K562 (cell line): Measurements from ENCODE around the gene BTD. TPM values are rescaled to one million over a fixed set of nuclear protein-coding genes. Genes with fewer than 3 reads are reported as not detected.

Source experiments
- ATAC-seq: fragments of 200-7000 bp; cut with Tn5 transposase; 3 replicates; pipeline ENCODE4 v1.9.1; 2020; ENCODE audit warnings: moderate library complexity
- BruUV-seq: library from RNA; stranded (reverse); fragments of 400-500 nt; replicated peaks from 2 replicates; lab custom pipeline; 2021; lab: Mats Ljungman, UMichigan
- CTCF ChIA-PET: fragments of 300-600 bp; formaldehyde crosslinking; extraction: SDS; loops from one replicate; lab custom pipeline; 2021; ENCODE audit warnings: low intra/inter-chr PET ratio; lab: Yijun Ruan, JAX
- POLR2A ChIA-PET: fragments of 300-600, 350-650 bp; sonication (Branson Sonifier 250); formaldehyde crosslinking; extraction: SDS; loops from one replicate; lab custom pipeline; 2021; ENCODE audit warnings: antibody characterized with exemption, inconsistent platforms; lab: Yijun Ruan, JAX
- DNase-seq, 4 experiments: peaks; one replicate each; pipeline versions ENCODE4 v3.0.0 to v3.0.0-alpha.2; 2011 to 2018; ENCODE audit warnings: low spot score in 3 of 4, mixed read lengths in 3 of 4; ENCODE audit errors: extremely low read depth in 1 of 4
- FAIRE-seq: peaks from 2 replicates; lab custom pipeline; 2011; peaks lifted over from hg19 to GRCh38; lab: Jason Lieb, UNC
- H2AFZ ChIP-seq: 2 replicates; pipeline ENCODE4 v1.6.0; 2011; ENCODE audit warnings: low read depth, low read length, control low read depth, inconsistent platforms
- H3K27ac ChIP-seq: fragments of 200-600 bp; 3 replicates; pipeline ENCODE4 v1.8.0; 2011; ENCODE audit warnings: low read depth, mild to moderate bottlenecking, control low read depth, inconsistent platforms, low read length, moderate library complexity, mixed read lengths; ENCODE audit errors: extremely low read depth
- H3K27me3 ChIP-seq, 2 experiments: fragments of 300-600 bp in 1 of 2; 2 replicates in 1 of 2; 3 replicates in 1 of 2; pipeline versions ENCODE4 v1.6.0 to v1.8.0; 2011; ENCODE audit warnings: inconsistent platforms in 2 of 2, low read length in 2 of 2, mild to moderate bottlenecking in 1 of 2, mixed read lengths in 1 of 2, moderate library complexity in 1 of 2; ENCODE audit not compliant: control insufficient read depth in 2 of 2, insufficient read depth in 2 of 2
- H3K36me3 ChIP-seq: fragments of 300-600 bp; 3 replicates; pipeline ENCODE4 v1.8.0; 2011; ENCODE audit warnings: mild to moderate bottlenecking, low read length, inconsistent platforms; ENCODE audit not compliant: control insufficient read depth, insufficient read depth
- H3K4me1 ChIP-seq, 2 experiments: fragments of 200-600 bp in 1 of 2; replicated peaks in 1 of 2; 2 replicates in 1 of 2; 3 replicates in 1 of 2; pipeline versions ENCODE4 v1.5.1 to v1.8.0; 2011; ENCODE audit warnings: inconsistent platforms in 2 of 2, low read length in 2 of 2, mild to moderate bottlenecking in 1 of 2, mixed read lengths in 1 of 2, moderate library complexity in 1 of 2; ENCODE audit not compliant: control insufficient read depth in 2 of 2, insufficient read depth in 2 of 2
- H3K4me2 ChIP-seq: 2 replicates; pipeline ENCODE4 v1.6.1; 2011; ENCODE audit warnings: low read length, control low read depth, inconsistent platforms, mixed read lengths; ENCODE audit not compliant: insufficient read depth
- H3K4me3 ChIP-seq: fragments of 200-600 bp; sonication (generic), shearing (Covaris generic); 2 replicates; pipeline ENCODE4 v1.5.1; 2016; ENCODE audit warnings: control low read depth, inconsistent platforms
- H3K79me2 ChIP-seq: fragments of 200-600 bp; 3 replicates; pipeline ENCODE4 v1.8.0; 2011; ENCODE audit warnings: low read length, inconsistent platforms; ENCODE audit not compliant: control insufficient read depth, insufficient read depth
- H3K9ac ChIP-seq, 2 experiments: 2 replicates each; pipeline versions ENCODE4 v1.6.0 to v1.6.1; 2011; ENCODE audit warnings: low read depth in 2 of 2, low read length in 2 of 2, control low read depth in 1 of 2, inconsistent platforms in 1 of 2, mild to moderate bottlenecking in 1 of 2, mixed read lengths in 1 of 2; ENCODE audit not compliant: insufficient read depth in 1 of 2
- H3K9me1 ChIP-seq: one replicate; pipeline ENCODE4 v1.6.0; 2011; ENCODE audit warnings: inconsistent platforms, mild to moderate bottlenecking, low read length, moderate library complexity; ENCODE audit not compliant: control insufficient read depth, insufficient read depth
- H3K9me3 ChIP-seq: replicated peaks from 2 replicates; pipeline ENCODE4 v1.5.1; 2011; ENCODE audit warnings: low read depth, low read length, inconsistent platforms; ENCODE audit not compliant: control insufficient read depth, insufficient read depth
- H4K20me1 ChIP-seq: replicated peaks from 2 replicates; pipeline ENCODE4 v1.6.1; 2011; ENCODE audit warnings: low read length, inconsistent platforms, mixed read lengths; ENCODE audit not compliant: control insufficient read depth, insufficient read depth
- C11orf30 ChIP-seq: fragments of 450-650 bp; IDR thresholded peaks from 2 replicates; pipeline ENCODE4 v1.6.1; 2016; ENCODE audit warnings: low read depth, mild to moderate bottlenecking
- CBFA2T3 ChIP-seq: fragments of 450-650 bp; IDR thresholded peaks from 2 replicates; pipeline ENCODE4 v1.6.1; 2017
- CEBPG ChIP-seq, 3 experiments: fragments of 200-800 bp in 1 of 3; sonication (Bioruptor generic) in 1 of 3; sonication (generic) in 1 of 3; formaldehyde crosslinking in 1 of 3; IDR thresholded peaks in 2 of 3; conservative IDR thresholded peaks in 1 of 3; 2 replicates each; pipeline versions ENCODE4 v1.6.1 to v1.8.0; 2016 to 2022; ENCODE audit warnings: missing compliant biosample characterization in 2 of 3, missing genetic modification characterization in 2 of 3, mild to moderate bottlenecking in 1 of 3, missing genetic modification reagents in 1 of 3
- FOXK1 ChIP-seq: sonication (generic); formaldehyde crosslinking; IDR thresholded peaks from 2 replicates; pipeline ENCODE4 v1.8.0; 2022; ENCODE audit warnings: missing genetic modification reagents, mild to moderate bottlenecking, borderline replicate concordance
- SAP30 ChIP-seq: fragments of 200-600 bp; sonication (generic); IDR thresholded peaks from 2 replicates; pipeline ENCODE4 v1.6.1; 2012; ENCODE audit warnings: borderline replicate concordance, low read depth, mild to moderate bottlenecking, moderate library complexity, low read length, control low read depth, inconsistent platforms; ENCODE audit not compliant: insufficient read depth, poor library complexity, severe bottlenecking
- SIN3A ChIP-seq, 2 experiments: fragments of 150-350 bp in 1 of 2; IDR thresholded peaks; 2 replicates each; pipeline ENCODE4 v1.6.1; 2011 to 2016; ENCODE audit warnings: borderline replicate concordance in 2 of 2, low read depth in 2 of 2, low read length in 2 of 2, mild to moderate bottlenecking in 2 of 2, moderate library complexity in 2 of 2; ENCODE audit not compliant: control insufficient read depth in 1 of 2
- SMARCA5 ChIP-seq: fragments of 450-650 bp; IDR thresholded peaks from 2 replicates; pipeline ENCODE4 v1.6.1; 2016
- SRSF3 ChIP-seq: fragments of 200-400 bp; formaldehyde crosslinking; IDR thresholded peaks from 2 replicates; pipeline ENCODE4 v1.6.1; 2016; ENCODE audit warnings: mild to moderate bottlenecking, low read length, moderate library complexity; ENCODE audit not compliant: insufficient read depth
- ZNF174 ChIP-seq: fragments of 250-450 bp; sonication (Bioruptor Pico); IDR thresholded peaks from 2 replicates; pipeline ENCODE4 v1.4.0; 2020; ENCODE audit warnings: mild to moderate bottlenecking
- ZNF324 ChIP-seq: fragments of 250-450 bp; sonication (Bioruptor Pico); IDR thresholded peaks from 2 replicates; pipeline ENCODE4 v1.4.0; 2020; ENCODE audit warnings: mild to moderate bottlenecking
- WGBS: fragments of 100-300 bp; shearing (Covaris generic); methylation state at CpG from one replicate; pipeline ENCODE4 v1.1.6; 2016; ENCODE audit warnings: low coverage, mixed read lengths; ENCODE audit not compliant: insufficient coverage; ENCODE audit errors: missing lambda C conversion rate; 5-methylcytosine and 5-hydroxymethylcytosine counted together
- in situ Hi-C: fragments of 300-500 bp; cut with MboI; formaldehyde crosslinking; loops from 4 replicates; pipeline ENCODE4 v1.15.0; 2018; ENCODE audit warnings: inconsistent platforms, mixed read lengths
- intact Hi-C: fragments of 100-400 bp; cut with micrococcal nuclease; formaldehyde crosslinking; loops from 2 replicates; pipeline ENCODE4 v1.14.2; 2022
- polyA plus RNA-seq, 8 experiments: library from polyadenylated mRNA; depleted of rRNA in 4 of 8; stranded (reverse) in 5 of 8; unstranded in 3 of 8; fragments of >200 nt; fragmentation: Nextera tagmentation in 2 of 8; fragmentation: Illumina TruSeq in 1 of 8; extraction: Ambion mirVana in 2 of 8; extraction: Trizol in 1 of 8; gene quantifications; 2 replicates each; pipeline versions ENCODE4 v1.2.1 to v1.2.3, GENCODE V29; 2011 to 2014; ENCODE audit warnings: inconsistent platforms in 1 of 8, missing spikeins in 1 of 8
- total RNA-seq, 7 experiments: library from RNA; depleted of rRNA in 6 of 7; stranded (reverse); fragments of >200 nt in 6 of 7; fragmentation: Illumina TruSeq in 2 of 7; extraction: Trizol in 2 of 7; gene quantifications; 2 replicates each; pipeline versions ENCODE4 v1.2.1 to v1.2.3, GENCODE V29; 2011 to 2021; ENCODE audit warnings: low replicate concordance in 1 of 7
- TF ChIP-seq, protein P1 (sequence below): sonication (generic); formaldehyde crosslinking; IDR thresholded peaks from 2 replicates; pipeline ENCODE4 v1.8.0; 2022; ENCODE audit warnings: missing genetic modification reagents, mild to moderate bottlenecking, borderline replicate concordance

BTD gene
- total and polyA plus RNA-seq, 9 of the 15 experiments (the other 6 are each of a cell fraction or from before 2014, with no cell fraction given), result 6.6 to 26.2 (median 10.6) TPM

DNA sequence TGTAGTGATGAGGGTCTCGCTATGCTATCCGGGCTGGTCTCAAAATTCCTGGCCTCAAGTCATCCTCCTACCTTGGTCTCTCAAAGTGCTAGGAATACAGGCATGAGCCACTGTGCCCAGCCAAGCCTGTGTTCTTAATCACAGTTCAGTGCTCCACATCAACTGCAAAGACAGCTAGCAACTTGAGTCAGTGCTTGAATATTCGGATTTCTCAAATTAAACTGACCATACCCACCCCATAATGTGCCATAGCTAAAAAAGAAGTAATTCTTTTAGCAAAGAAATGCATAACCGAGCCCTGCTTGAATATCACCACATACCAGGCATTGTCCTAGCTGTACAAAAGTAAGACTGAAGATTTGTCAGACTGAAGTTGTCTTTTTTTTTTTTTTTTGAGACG lies 89.2 kb downstream of the BTD start:
- in situ Hi-C loops, result no loop called here
- Histone ChIP-seq H3K36me3 (peaks cover 73% of the 10 kb centered on the region), H3K4me2 (no peak overlapping the region), H3K79me2 (no peaks in the 10 kb centered on the region), H3K27ac (no peak overlapping the region), H3K9ac (no peak overlapping the region), H3K9me1 (no peaks in the 10 kb centered on the region), H3K4me1 (peaks cover 0 to 5% of the 10 kb centered on the region in 2 experiments; a peak in 1 of 5 replicates), H3K9me3 (no peaks in the 10 kb centered on the region), H2AFZ (no peak overlapping the region), H3K4me3 (no peak overlapping the region), H3K27me3 (no peaks in the 10 kb centered on the region), H4K20me1 (no peaks in the 10 kb centered on the region)
- ATAC-seq (no peak), DNase-seq (no peak), FAIRE-seq (no peak)
- BruUV-seq, result no TSS peak
- CTCF ChIA-PET, result no interaction called here
- TF ChIP-seq, protein P1, sequence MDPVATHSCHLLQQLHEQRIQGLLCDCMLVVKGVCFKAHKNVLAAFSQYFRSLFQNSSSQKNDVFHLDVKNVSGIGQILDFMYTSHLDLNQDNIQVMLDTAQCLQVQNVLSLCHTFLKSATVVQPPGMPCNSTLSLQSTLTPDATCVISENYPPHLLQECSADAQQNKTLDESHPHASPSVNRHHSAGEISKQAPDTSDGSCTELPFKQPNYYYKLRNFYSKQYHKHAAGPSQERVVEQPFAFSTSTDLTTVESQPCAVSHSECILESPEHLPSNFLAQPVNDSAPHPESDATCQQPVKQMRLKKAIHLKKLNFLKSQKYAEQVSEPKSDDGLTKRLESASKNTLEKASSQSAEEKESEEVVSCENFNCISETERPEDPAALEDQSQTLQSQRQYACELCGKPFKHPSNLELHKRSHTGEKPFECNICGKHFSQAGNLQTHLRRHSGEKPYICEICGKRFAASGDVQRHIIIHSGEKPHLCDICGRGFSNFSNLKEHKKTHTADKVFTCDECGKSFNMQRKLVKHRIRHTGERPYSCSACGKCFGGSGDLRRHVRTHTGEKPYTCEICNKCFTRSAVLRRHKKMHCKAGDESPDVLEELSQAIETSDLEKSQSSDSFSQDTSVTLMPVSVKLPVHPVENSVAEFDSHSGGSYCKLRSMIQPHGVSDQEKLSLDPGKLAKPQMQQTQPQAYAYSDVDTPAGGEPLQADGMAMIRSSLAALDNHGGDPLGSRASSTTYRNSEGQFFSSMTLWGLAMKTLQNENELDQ (CRISPR knock-in tag), result no peak
- no peak for TF ChIP-seq CBFA2T3
- no peak for TF ChIP-seq SAP30
- TF ChIP-seq SRSF3, result no peak
- TF ChIP-seq ZNF174 (CRISPR knock-in tag), result no peak
- TF ChIP-seq FOXK1 (CRISPR knock-in tag), result no peak
- TF ChIP-seq SIN3A (IDR thresholded peaks at IDR 0.05; ENCODE audit: borderline replicate concordance in 2 of 2, control insufficient read depth in 1 of 2, low read depth in 2 of 2, low read length in 2 of 2), result no peak
- no peak for TF ChIP-seq SMARCA5
- no peak for TF ChIP-seq ZNF324 (CRISPR knock-in tag)
- no peak for TF ChIP-seq C11orf30
- no peak for TF ChIP-seq CEBPG (CRISPR knock-in tag; IDR thresholded peaks at IDR 0.05)
- no peak for TF ChIP-seq CEBPG (tag; conservative IDR thresholded peaks at IDR 0.05 in 1 of 2, IDR thresholded peaks at IDR 0.05 in 1 of 2)
- 93% methylated on average over 5 of the region's 5 CpGs for WGBS
- POLR2A ChIA-PET, result interaction anchor here (0.6 to 1.1 kb wide), 4 partner anchors 10 to 279 kb away, joined by 3 read pairs; partner anchors contain the start of gene ANKRD28
- intact Hi-C loops, result no loop called here
